GM21576 (cell line): ENCODE results near the gene SDF4.

Experiments used
- ATAC-seq: cut with Tn5 transposase; IDR thresholded peaks from one replicate; pipeline ENCODE4 v1.9.1; 2021; ENCODE audit warnings: mild to moderate bottlenecking, moderate library complexity; ENCODE audit not compliant: unreplicated experiment

Gene SDF4, protein sequence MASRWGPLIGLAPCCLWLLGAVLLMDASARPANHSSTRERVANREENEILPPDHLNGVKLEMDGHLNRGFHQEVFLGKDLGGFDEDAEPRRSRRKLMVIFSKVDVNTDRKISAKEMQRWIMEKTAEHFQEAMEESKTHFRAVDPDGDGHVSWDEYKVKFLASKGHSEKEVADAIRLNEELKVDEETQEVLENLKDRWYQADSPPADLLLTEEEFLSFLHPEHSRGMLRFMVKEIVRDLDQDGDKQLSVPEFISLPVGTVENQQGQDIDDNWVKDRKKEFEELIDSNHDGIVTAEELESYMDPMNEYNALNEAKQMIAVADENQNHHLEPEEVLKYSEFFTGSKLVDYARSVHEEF

DNA sequence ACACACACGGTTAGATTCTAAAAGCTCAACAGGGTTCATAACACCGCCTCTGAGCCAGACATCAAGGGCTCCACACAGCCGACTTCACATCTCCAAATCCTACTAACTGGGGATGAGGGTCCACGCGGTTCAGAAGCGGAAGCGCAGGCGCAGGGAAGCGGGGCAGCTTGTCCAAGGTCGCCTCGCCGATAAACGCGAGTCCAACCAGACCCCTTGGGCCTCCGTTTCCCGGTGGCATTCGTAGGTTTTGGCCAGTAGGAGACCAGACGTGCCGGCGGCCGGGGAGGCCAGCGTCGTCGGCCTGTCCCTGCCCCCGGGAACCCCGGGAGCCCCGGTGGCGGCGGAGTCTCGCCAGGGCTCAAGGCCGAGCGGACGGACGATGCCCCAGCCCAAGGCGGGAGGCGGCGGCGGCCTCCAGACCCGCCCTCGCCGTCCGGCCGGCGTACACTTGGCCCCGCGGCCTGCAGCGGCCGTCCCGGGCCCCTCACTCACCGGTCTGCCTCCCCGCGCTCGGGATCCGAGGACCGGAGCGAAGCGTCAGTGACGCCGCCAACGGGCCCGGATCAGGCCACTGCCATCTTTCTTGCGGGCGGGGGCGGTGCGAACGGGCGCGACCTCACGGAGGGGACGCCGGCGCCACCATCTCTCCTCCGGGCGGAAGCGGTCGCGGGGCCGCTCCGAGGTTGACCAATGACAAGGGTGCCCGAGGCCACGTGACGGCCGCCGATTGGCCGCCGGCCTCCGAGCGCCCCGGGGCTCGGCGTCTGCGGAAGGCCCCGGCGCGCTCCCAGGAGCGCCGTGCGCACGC lies at the start of gene SDF4:
TSS of gene SDF4 (minus strand) at position 602 of the 808 bp plus-strand sequence. CDS start 3,229 bp downstream, outside the sequence.
- peak; percentile 82 for ATAC-seq

DNA sequence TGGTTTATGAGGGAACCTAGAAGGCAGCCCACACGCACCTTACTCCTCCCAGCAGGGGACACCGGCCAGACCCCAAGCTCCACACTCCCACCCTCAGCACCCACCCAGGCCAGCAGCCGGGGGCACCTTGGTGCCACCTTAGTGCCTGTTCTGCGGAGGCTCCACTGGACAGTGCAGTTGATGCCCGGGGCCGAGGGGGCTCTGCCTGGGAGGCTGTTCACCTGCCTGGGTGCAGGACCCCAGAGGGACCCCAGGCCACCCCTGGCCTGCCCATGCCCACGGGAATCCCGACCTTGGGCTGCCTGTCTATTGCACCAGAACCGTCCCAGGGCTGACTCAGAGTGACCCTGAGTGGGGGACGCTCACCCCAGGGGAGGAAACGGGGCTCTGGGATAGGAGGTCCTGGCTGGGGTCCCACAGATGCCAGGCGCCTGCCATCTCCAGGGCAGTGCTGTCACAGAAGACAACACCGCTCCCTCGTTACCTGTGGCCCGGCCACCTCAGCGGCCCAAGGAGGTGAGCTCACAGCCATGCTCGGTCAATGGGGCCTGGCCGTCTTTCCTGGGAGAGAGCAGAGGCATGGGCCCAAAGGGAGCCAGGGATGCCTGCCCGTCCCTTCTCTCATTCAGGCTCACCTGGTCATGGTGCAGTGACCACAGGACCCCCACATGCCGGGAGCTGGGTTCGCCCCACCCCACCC lies 49.1 kb upstream of the SDF4 start:
- no peak for ATAC-seq

DNA sequence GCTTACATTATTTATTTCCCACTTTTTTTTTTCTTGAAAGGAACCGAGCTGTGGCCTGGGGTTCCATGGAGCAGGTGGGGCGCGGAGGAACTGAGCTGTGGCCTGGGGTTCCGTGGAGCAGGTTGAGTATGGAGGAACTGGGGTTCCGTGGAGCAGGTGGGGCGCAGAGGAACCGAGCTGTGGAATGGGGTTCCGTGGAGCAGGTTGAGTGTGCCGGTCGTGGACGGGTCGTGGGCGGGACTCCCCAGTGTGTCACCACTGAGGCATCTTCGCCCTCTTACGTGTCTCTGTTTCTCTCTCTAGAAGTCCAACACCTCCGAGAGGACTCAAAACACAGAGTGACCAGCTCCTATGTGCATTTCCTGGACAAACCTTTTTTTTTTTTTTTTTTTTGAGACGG lies 47.2 kb upstream of the SDF4 start:
- ATAC-seq = no peak

DNA sequence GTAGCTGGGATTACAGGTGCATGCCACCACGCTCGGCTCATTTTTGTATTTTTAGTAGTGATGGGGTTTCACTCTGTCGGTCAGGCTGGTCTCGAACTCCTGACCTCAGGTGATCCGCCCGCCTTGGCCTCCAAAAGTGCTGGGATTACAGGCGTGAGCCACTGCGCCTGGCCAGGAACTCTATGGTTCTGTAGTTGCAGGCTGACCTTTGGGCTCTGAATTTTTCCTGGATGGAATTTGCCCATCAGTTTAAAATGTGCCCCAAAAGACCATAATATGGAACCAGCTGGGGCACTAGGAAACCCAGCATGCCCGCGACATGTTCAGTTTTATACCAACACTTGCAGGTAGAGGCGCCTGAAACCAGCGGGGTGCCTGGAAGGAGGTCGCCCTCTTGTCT lies 46.8 kb upstream of the SDF4 start:
- no peak for ATAC-seq

DNA sequence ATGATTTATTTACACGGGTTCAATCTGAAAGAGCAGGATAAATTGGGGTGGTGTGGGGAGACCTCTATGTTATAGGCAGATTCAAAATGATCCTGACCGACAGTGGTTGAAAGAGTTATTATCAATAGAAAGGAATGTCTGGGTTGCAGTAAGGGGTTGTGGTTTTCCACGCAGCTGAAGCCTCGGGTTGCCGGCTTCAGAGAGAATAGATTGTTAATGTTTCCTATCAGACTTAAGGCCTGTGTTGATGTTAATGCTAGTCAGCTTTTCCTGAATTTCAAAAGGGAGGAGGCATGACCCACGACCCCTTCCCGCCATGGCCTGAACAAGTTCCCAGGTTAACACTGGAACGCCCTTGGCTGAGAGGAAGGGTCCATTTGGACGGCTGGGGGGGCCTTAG lies 44.0 kb upstream of the SDF4 start:
- ATAC-seq = no peak

DNA sequence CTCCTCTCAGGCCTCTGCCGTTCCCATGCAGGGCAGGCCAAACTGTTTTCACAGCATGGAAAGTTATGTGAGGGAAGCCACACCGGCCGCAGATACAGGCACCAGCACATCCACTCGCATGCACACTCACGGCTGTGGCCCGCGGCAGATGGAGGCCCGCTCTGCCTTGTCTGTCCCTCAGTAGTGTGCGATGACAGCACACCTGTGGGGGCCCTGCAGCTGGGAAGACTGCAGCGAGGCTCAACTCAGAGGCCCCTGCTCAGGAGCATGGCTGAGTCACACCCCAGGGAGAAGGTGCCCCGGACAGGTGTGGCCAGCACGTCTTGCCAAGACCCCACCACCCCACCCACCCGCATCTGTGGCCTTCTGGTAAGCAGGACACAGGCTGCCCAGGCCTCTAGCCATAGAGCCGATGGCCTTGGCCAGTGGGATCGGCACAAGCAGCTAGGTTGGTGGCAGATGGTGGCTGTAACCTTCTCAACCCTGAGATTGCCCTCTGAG lies 43.2 kb upstream of the SDF4 start:
- ATAC-seq = no peak

DNA sequence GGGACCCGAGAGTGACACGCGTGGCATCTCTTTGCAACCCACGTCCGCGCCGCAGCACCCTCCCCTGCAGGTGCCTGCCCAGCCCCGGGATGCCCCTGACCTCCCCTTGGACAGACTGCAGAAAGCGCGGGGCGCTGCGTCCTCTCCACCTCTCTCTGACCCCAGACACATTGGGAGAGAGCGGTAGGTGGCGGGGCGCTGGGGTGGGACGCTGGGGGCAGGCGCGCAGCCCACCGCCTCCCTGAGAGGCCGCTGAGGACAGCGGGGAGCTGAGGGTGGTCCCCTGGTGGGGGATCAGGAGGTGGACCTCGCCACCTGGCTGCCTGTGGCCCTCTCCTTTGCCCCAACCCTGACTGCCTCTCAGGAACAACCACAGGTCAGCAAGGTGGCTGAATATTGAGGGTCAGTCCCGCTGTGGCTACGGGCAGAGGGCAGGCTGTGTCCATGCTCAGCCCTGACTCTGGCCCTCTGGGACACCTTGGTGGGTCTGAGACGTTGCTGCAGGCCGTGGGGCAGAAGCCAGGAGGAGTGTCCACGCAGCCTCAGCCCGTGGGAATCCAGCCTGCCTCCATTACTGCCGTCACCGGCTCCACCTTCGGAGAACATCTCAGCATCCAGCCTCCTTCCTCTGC lies 42.6 kb upstream of the SDF4 start:
- ATAC-seq = peak; percentile 6

DNA sequence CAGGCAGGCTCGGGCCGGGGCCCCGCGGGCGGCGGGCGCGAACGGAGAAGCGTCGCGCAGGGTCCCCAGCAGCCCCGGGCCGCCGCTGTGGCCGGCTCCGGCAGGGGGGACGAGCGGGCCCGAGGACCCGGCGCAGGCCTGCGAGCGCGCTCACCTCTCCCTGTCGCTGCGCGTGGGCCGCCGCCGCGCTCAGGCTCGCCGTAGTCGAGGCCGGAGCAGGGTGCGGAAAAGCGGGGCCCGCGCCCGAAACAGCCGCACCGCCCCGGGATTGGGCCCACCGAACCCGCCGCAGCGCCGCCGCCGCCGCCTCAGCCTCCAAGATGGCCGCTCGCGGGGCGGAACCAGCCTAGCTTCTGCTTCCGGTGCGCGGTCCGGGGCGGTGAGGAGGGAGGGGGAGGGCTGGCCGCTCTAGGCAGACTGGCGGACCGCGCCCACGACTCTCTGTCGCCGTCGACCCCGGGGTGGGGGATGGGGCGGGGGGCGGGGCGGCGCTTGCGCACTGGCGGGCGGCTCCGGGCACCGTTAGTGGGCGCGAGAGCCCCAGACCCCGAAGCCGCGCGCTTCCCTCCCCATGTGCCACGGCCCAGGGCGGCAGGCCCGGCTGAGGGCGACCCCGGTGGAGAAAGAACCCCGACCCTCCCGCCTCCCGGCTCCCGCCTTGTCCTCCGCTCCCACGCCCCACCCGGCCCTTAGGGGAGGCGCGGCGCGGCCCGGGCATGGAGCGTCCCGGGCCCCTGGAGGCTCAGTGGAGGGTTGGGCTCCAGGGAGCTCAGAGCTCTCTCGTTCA lies 41.9 kb upstream of the SDF4 start, which contains the start of gene UBE2J2:
TSS of gene UBE2J2 (minus strand) at position 343 of the 787 bp plus-strand sequence. CDS start 5,862 bp downstream, outside the sequence.
- ATAC-seq = peak; percentile 70

DNA sequence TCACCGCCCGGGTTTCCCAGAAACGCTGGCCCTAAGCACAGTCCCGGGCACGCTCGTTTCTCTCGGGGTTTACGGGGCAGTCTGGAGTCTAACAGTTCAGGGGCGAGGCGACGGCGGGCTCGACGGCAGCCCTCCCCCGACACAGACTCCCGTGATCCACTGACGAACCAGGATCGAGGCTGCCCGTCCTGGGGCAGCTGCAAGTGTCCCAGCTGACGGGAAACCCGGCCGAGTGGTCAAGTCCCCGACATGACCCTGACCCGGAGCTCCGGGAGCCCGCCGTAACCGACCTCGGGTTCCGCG lies 41.4 kb upstream of the SDF4 start:
- ATAC-seq = peak; percentile 12

DNA sequence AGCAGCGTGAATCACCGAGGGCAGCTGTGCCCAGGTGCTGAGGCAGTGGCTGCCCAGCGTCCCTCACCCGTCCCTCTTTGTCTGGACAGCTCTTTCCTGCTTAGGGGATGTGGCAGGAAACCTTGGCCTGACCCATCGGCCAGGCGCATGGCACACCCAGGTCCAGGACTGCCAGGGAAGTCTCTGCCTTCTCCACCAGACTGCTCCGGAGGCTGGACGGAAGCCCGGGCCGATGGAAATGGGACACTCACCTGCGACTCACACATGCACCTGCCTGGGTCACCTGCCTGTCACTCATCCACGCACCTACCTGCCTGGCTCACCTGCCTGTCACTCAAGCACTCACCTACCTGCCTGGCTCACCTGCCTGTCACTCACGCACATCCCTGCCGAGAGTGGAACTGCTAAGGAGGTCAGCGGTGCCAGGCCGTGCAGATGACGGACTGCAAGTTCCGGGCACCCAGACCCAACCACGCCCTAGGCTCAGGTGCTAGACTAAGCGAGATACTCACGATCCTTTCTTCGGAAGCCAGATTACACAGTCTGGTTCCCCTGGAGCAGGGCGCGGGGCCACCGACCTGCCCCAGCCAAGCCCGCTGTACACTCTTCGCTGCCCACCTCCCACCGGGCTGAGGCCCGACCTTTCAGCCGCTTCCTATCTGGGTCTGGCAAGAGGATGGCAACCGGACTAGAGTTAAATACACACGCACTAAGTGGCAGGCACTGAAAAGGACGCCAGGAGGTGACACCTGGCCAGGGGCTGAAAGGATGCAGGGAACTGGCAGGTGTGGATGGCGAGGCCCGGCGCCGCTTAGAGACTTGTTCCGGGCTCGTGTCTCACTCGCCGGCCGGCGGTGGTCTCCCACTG lies 40.8 kb upstream of the SDF4 start:
- no peak for ATAC-seq

DNA sequence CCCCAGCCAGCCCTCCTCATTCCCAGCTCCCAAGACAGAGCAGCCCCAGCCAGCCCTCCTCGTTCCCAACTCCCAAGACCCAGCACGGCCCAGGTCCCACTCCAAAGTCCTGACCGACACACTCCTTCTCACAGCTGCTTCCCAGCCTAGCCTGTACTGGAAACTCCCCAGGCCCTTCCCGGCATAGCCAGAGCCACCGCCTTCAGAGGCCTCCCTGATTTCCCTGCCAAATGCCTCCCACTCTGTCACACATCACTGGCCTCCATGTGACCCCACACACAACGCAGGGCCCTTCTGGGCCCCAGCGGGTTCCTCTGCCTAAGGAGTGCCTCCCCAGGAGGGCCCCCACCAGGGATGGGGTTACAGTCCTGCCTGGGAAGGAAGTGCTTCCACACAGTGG lies 39.0 kb upstream of the SDF4 start:
- no peak for ATAC-seq

DNA sequence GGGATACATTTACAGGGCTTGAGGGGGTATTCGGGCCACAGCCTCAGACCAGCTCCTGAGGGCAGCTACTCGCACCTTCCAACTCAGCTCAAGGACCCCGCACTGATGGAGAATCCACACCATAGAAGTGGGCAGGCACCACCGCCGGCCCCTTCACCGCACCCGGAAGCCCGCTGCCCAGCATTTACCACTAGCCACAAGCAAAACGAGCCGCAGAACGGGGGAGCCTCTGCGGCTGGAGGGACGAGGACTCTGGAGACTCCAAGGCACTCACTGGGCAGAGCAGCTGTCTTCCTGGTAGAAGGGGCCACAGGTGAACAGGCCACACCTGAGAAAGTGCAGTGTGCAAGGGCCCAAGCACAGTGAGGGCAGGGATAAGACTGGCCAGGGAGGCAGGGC lies 36.5 kb upstream of the SDF4 start:
- no peak for ATAC-seq

DNA sequence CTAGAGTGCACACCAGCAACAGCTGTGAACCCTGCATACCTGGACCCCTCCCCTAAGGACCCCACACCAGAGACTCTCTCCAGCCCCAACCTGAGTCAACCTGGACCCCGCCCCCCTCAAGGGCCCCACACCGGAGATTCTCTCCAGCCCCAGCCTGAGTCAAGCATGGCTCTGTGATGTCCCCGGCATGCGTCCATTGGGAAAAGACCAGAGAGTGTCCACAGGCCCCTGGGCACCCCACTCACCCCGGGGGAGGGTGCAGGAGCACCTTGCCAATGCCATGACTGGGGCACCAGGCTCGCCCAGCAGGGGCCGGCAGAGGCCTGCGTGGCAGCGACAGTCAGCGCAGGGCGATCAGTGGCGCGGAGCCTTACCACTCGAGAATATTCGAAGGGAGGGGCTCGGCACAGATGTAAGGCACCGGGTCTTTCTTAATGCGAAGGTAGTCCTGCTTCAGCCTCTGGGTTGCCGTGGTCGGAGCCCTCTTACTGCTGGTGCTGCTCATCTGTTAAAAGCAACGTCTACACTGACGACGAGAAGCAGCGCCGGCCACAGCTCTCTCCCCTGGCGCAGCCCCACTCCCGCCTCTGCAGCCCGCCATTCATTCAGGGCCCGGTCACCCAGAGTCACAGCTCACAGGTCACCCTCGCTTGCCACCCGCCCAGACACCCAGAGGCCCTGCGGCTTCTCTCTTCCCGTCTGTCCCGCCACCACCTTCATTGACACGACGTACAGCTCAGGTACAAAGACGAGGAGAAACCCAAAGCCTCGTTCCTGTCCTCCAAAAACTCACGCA lies 35.9 kb upstream of the SDF4 start:
- no peak for ATAC-seq

DNA sequence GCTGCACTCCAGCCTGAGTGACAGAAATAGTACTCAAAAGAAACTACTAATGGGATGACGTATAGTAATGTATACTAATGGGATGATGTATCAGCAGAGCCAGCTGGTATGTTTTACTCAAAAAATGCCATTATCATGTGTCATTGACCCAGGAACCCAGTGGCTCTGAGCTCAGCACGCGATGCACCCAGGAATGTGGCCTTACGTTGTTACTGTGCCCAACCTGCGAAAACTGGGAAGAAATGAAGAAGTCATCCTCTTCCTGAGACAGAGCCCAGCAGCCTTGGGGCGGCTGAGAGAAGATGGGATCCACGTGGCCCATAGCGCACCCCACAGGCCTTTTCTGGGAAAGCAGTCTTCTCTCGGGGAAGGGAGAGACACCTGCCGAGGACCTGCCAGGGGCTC lies 33.1 kb upstream of the SDF4 start:
- ATAC-seq = no peak

DNA sequence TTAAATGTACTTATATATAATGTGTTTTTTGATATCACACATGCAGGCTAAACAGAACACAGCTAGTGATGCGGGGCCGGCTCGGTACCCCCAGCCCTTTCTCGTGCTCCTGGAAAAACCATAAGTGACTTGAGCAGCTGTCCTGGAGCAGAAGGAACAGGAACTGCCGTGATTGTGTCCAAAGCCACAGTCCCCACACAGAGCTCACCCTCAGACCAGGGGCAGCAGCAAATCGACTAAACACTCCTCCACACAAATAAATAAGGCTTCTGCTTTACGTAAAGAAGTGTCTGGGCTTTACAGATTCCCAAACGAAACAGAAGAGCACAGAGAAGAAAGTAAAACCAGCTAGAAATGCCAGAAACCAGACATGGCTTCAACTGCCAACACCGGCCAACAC lies 32.2 kb upstream of the SDF4 start:
- no peak for ATAC-seq

DNA sequence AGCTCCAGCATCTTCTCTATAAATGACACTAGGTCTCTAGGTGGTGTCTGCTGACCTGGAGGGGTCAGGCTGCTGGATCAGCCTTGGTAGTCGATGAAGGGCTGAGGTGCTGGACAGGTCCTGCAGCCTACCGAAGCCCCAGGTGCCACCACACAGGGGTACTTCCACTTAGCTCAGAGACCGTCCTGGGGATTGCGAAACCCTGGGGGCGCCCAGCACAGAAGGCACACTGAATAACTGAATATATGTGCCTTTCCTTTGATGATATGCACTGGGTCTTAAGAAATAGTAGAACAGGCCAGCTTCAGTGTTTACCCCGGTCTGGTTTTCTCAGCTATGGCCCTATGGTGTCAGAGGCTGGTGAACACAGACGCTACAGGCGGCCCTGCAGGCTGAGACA lies 31.0 kb upstream of the SDF4 start:
- no peak for ATAC-seq

DNA sequence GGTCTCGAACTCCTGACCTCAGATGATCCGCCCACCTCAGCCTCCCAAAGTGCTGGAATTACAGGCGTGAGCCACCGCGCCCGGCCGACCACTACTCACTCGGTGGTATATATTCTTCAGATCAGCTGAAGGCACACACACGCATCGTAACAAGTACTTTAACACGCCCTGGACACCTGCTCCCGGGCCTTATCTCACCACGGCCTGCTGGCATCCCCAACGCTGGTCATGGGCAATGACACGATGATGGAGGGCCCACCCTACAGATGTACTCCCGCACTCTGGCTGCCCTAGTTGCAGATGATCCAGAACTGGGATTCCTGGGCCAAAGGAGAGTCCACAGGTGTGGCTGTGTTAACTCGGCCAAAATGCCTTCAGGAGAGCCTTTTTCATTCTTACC lies 30.3 kb upstream of the SDF4 start:
- ATAC-seq = no peak

DNA sequence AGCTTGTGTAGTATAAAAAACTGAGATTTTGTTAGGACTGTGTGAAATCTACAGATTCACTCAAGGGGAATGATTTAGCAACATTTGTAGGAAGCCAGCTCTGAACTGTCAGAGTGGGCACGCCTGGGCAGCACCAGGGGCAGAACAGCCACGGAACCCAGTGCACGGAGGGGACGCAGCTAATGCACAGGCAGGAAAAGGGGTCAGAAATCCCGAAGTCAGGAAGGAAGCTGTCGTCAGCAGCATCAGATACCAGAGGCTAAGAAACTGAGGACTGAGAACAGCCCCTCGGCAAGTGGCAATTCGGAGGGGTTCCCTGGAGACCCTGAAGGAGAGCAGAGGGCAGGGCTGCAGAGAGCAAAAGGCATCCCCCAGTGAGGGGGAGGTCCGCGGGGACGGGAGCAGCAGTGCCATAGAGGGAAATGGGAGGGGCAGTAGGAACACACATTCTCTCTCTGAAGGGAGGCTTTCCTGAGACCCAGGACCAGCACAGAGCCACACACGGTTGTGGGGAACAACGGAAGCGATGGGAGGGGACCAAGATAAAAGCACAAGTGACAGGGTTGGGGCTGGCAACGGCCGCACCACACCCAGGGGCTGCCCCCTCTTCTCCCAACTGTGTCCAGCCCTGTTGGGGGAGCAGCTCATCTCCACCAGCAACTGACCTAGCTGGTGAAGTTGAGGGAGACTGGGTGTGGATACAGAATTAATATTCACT lies 29.2 kb upstream of the SDF4 start:
- ATAC-seq = no peak
